ENCODE measurements around the gene ZNF134.

Gene ZNF134

GRCh38 chr19:57583104-57583520 is 30.9 kb upstream of the ZNF134 start:
- no peak for TF ChIP-seq CTCF (IDR thresholded peaks at IDR 0.05; ENCODE audit: control extremely low read depth, extremely low read depth, low read depth, missing control alignments)
- ChIA-PET POLR2A (no interaction called here), CTCF (interaction anchor here (1.4 kb wide), 1 partner anchor 314 kb away, joined by 3 read pairs; no protein-coding TSS in a partner anchor)
- DNase-seq (ENCODE audit: extremely low spot score) = no peak

- TF ChIP-seq CTCF (IDR thresholded peaks at IDR 0.05; ENCODE audit: control extremely low read depth, extremely low read depth, low read depth, missing control alignments) = peak; percentile 44
- ChIA-PET POLR2A (no interaction called here), CTCF (interaction anchor here (1.4 kb wide), 1 partner anchor 314 kb away, joined by 3 read pairs; no protein-coding TSS in a partner anchor)
- peak; percentile 96 for DNase-seq (ENCODE audit: extremely low spot score)
Observed at GRCh38 chr19:57583521-57584416, 30.3 kb upstream of the ZNF134 start, which contains the start of gene ZIK1. Gene ZIK1, plus strand, starts transcription at chr19:57584145. Its CDS starts 212 bp downstream, at chr19:57584357.

- no peak for DNase-seq (ENCODE audit: extremely low spot score)
- ChIA-PET CTCF (no interaction called here), POLR2A (no interaction called here)
- no peak for TF ChIP-seq CTCF (IDR thresholded peaks at IDR 0.05; ENCODE audit: control extremely low read depth, extremely low read depth, low read depth, missing control alignments)
Observed at GRCh38 chr19:57587529-57587928, 26.5 kb upstream of the ZNF134 start.

GRCh38 chr19:57599377-57599760 is 14.7 kb upstream of the ZNF134 start:
- POLR2A ChIA-PET = no interaction called here
- no peak for DNase-seq (ENCODE audit: extremely low spot score)
- CTCF ChIA-PET = no interaction called here
- no peak for TF ChIP-seq CTCF (IDR thresholded peaks at IDR 0.05; ENCODE audit: control extremely low read depth, extremely low read depth, low read depth, missing control alignments)

GRCh38 chr19:57599761-57600383 is 14.2 kb upstream of the ZNF134 start, which contains the start of gene ZNF530:
Gene ZNF530, plus strand, starts transcription at chr19:57599885. Its CDS starts 4,461 bp downstream, at chr19:57604346.
- peak; percentile 92 for DNase-seq (ENCODE audit: extremely low spot score)
- ChIA-PET POLR2A (no interaction called here), CTCF (interaction anchor here (1.2 kb wide), 1 partner anchor 9 kb away, joined by 3 read pairs; no protein-coding TSS in a partner anchor)

More at GRCh38 chr19:57599761-57600383, 14.2 kb upstream of the ZNF134 start, which contains the start of gene ZNF530:
- no peak for TF ChIP-seq CTCF (IDR thresholded peaks at IDR 0.05; ENCODE audit: control extremely low read depth, extremely low read depth, low read depth, missing control alignments)
